ENCODE measurements around the gene HMOX1. TPM values are rescaled to one million over a fixed set of nuclear protein-coding genes. Genes with fewer than 3 reads are reported as not detected.
"Not testable (repeated sequence)": the region's sequence is repeated elsewhere in the genome, so short reads cannot be mapped to it uniquely, and the experiment has no call there.

The HMOX1 gene
- total RNA-seq, 4 donors from 2014 or later: 1.00 to 172 (median 42.7) TPM

DNA sequence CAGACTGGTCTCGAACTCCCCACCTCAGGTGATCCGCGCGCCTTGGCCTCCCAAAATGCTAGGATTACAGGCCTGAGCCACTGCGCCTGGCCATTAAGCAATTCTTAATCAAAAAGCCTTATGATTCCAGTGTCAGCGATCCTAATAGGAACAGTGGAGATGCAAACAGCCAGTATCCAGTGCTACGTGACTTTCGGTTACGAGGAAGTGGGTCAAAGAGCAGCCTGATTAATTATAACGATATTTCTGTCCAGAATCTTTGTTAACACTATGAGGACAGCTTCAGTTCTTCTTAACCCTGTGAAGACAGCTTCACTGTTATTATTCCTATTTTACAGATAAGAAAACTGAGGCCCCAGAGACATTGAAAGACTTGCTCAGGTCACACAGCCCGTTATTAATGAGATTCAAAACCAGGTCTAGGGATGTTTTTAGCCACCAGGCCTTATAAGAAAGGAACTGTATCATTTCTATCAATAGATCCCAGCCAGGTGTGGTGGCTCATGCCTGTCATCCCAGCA is 17.3 kb upstream of the HMOX1 start:
- H3K4me3 ChIP-seq: no peak overlapping the region
- intact Hi-C loops (cut with DNase I; ENCODE audit: low total_unique reads) (loop anchor here (10.0 kb wide), 1 partner anchor 989 kb away; no protein-coding TSS in a partner anchor), in situ Hi-C loops (cut with MboI; ENCODE audit: low pct_ligation_motif_present in 1 of 4, low pct_unique_long_range_greater_than_20kb in 1 of 4, low sequenced_read_pairs in 3 of 4) (no loop called here)
- H3K9me3 ChIP-seq: no peaks in the 10 kb centered on the region
- TF ChIP-seq CTCF (IDR thresholded peaks at IDR 0.05) (no peak), EP300 (IDR thresholded peaks at IDR 0.05; ENCODE audit: low read depth) (no peak), POLR2AphosphoS5 (IDR thresholded peaks at IDR 0.05) (no peak), POLR2A (IDR thresholded peaks at IDR 0.05) (no peak)
- DNase-seq: no peak
- peaks cover 9% of the 10 kb centered on the region for H3K27me3 ChIP-seq
- no peaks in the 10 kb centered on the region for H3K36me3 ChIP-seq
- WGBS, 2 donors (ENCODE audit: low coverage in 1 of 2): 92 to 94% methylated on average over 6 to 11 of the region's 11 CpGs
- H3K4me1 ChIP-seq: peaks cover 4 to 20% (median 14%) of the 10 kb centered on the region in 4 donors
- H3K27ac ChIP-seq: peak overlapping the region in 1 of 4 donors; percentile 5

DNA sequence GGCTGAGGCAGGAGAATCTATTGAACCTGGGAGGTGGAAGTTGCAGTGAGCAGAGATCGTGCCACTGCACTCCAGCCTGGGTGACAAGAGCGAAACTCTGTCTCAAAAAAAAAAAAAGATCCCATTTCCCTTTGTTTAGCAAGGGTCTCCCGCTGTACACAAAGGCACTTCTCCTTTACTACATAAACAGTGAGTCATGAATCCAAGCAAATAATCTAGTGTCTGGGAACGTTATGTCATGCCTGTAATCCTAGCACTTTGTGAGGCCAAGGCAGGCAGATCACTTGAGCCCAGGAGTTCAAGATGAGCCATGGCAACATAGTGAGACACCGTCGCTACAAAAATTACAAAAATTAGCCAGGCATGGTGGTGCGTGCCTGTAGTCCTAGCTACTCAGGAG is 16.7 kb upstream of the HMOX1 start:
- intact Hi-C loops (cut with DNase I; ENCODE audit: low total_unique reads): loop anchor here (10.0 kb wide), 1 partner anchor 989 kb away; no protein-coding TSS in a partner anchor
- in situ Hi-C loops (cut with MboI; ENCODE audit: low pct_ligation_motif_present in 1 of 4, low pct_unique_long_range_greater_than_20kb in 1 of 4, low sequenced_read_pairs in 3 of 4); DNase-seq; H3K4me3 ChIP-seq; H3K9me3 ChIP-seq; H3K36me3 ChIP-seq; H3K27me3 ChIP-seq: not testable (repeated sequence)
- Histone ChIP-seq H3K27ac (peak overlapping the region in 1 of 4 donors; percentile 5), H3K4me1 (peaks cover 4 to 20% (median 15%) of the 10 kb centered on the region in 4 donors)
- 65 to 77% methylated on average over 5 to 7 of the region's 7 CpGs for WGBS, 2 donors (ENCODE audit: low coverage in 1 of 2)

GRCh38 chr22:35367331-35367886 is 13.5 kb upstream of the HMOX1 start:
- WGBS, 2 donors (ENCODE audit: low coverage in 1 of 2): 22 to 41% methylated on average over 9 of the region's 9 CpGs

GRCh38 chr22:35368386-35368785 is 12.5 kb upstream of the HMOX1 start:
- WGBS, 2 donors (ENCODE audit: low coverage in 1 of 2): 63% methylated on average over 6 of the region's 6 CpGs; no CpG with 5 or more reads in 1 of the 2 donors
- in situ Hi-C loops (cut with MboI; ENCODE audit: low pct_ligation_motif_present in 1 of 4, low pct_unique_long_range_greater_than_20kb in 1 of 4, low sequenced_read_pairs in 3 of 4) (no loop called here), intact Hi-C loops (cut with DNase I; ENCODE audit: low total_unique reads) (loop anchor here (10.0 kb wide), 1 partner anchor 994 kb away; no protein-coding TSS in a partner anchor)
- TF ChIP-seq CTCF (IDR thresholded peaks at IDR 0.05) (no peak), EP300 (IDR thresholded peaks at IDR 0.05; ENCODE audit: low read depth) (no peak), POLR2A (IDR thresholded peaks at IDR 0.05) (no peak), POLR2AphosphoS5 (IDR thresholded peaks at IDR 0.05) (no peak)
- Histone ChIP-seq H3K36me3 (no peaks in the 10 kb centered on the region), H3K4me3 (no peak overlapping the region), H3K27ac (peak overlapping the region in 1 of 4 donors; percentile 45), H3K27me3 (no peaks in the 10 kb centered on the region), H3K4me1 (peaks cover 8 to 39% (median 20%) of the 10 kb centered on the region in 4 donors), H3K9me3 (no peaks in the 10 kb centered on the region)
- DNase-seq: no peak

More at GRCh38 chr22:35367331-35367886, 13.5 kb upstream of the HMOX1 start:
- H3K9me3 ChIP-seq: no peaks in the 10 kb centered on the region
- in situ Hi-C loops (cut with MboI; ENCODE audit: low pct_ligation_motif_present in 1 of 4, low pct_unique_long_range_greater_than_20kb in 1 of 4, low sequenced_read_pairs in 3 of 4): no loop called here
- no peaks in the 10 kb centered on the region for H3K27me3 ChIP-seq
- peaks cover 8 to 30% (median 20%) of the 10 kb centered on the region in 4 donors for H3K4me1 ChIP-seq
- intact Hi-C loops (cut with DNase I; ENCODE audit: low total_unique reads): loop anchor here (10.0 kb wide), 1 partner anchor 993 kb away; no protein-coding TSS in a partner anchor
- TF ChIP-seq POLR2AphosphoS5 (IDR thresholded peaks at IDR 0.05) (no peak), EP300 (IDR thresholded peaks at IDR 0.05; ENCODE audit: low read depth) (no peak), POLR2A (IDR thresholded peaks at IDR 0.05) (no peak), CTCF (IDR thresholded peaks at IDR 0.05) (no peak)
- no peaks in the 10 kb centered on the region for H3K36me3 ChIP-seq
- H3K4me3 ChIP-seq: no peak overlapping the region
- peak overlapping the region; percentile 30 to 59 (median 46) for H3K27ac ChIP-seq
- peak; percentile 55 for DNase-seq

Measured in transverse colon (tissue), 4 donors.